ENCODE data around the gene PDE4D.
A peak's percentile ranks its signal among the peaks of the same experiment; 100 is the strongest.
"Not testable (repeated sequence)": the region's sequence is repeated elsewhere in the genome, so short reads cannot be mapped to it uniquely, and the experiment has no call there.

The PDE4D gene

GRCh38 chr5:59088546-59088945, 805.0 kb downstream of the PDE4D start:
- DNase-seq: no peak

- DNase-seq: no peak
Observed at GRCh38 chr5:59086024-59086423, 807.5 kb downstream of the PDE4D start.

- no peak for DNase-seq
Observed at GRCh38 chr5:59081693-59082092, 811.8 kb downstream of the PDE4D start.

- peak; percentile 93 for DNase-seq
Observed at GRCh38 chr5:59079622-59080620, 813.6 kb downstream of the PDE4D start.

GRCh38 chr5:59071755-59072549, 821.6 kb downstream of the PDE4D start:
- no peak for DNase-seq

- DNase-seq: peak; percentile 96
Observed at GRCh38 chr5:59069438-59070079, 824.0 kb downstream of the PDE4D start.

- DNase-seq: peak; percentile 60
Observed at GRCh38 chr5:59067956-59068656, 825.4 kb downstream of the PDE4D start.

- DNase-seq: peak; percentile 88
Observed at GRCh38 chr5:59066367-59067163, 827.0 kb downstream of the PDE4D start.

GRCh38 chr5:59065554-59065953, 828.0 kb downstream of the PDE4D start:
- DNase-seq: peak; percentile 79

- peak; percentile 58 for DNase-seq
Observed at GRCh38 chr5:59064293-59064692, 829.2 kb downstream of the PDE4D start.

GRCh38 chr5:59062986-59063683, 830.4 kb downstream of the PDE4D start:
- peak; percentile 89 for DNase-seq

GRCh38 chr5:59061377-59061776, 832.1 kb downstream of the PDE4D start:
- DNase-seq: peak; percentile 34

GRCh38 chr5:59058969-59059687, 834.4 kb downstream of the PDE4D start:
- no peak for DNase-seq

GRCh38 chr5:59058237-59058636, 835.3 kb downstream of the PDE4D start:
- DNase-seq: no peak

GRCh38 chr5:59056599-59056998, 836.9 kb downstream of the PDE4D start:
- DNase-seq: not testable (repeated sequence)

GRCh38 chr5:59055745-59056448, 837.6 kb downstream of the PDE4D start:
- no peak for DNase-seq

- no peak for DNase-seq
Observed at GRCh38 chr5:59054963-59055528, 838.5 kb downstream of the PDE4D start.

- DNase-seq: no peak
Observed at GRCh38 chr5:59051951-59052350, 841.6 kb downstream of the PDE4D start.

- no peak for DNase-seq
Observed at GRCh38 chr5:59049095-59049494, 844.4 kb downstream of the PDE4D start.
